GM18868 (cell line): ENCODE measurements around the gene RNF31.

Source experiments
- ATAC-seq: cut with Tn5 transposase; IDR thresholded peaks from one replicate; pipeline ENCODE4 v1.9.1; 2021; ENCODE audit warnings: mild to moderate bottlenecking, moderate library complexity; ENCODE audit not compliant: unreplicated experiment

The RNF31 gene

GRCh38 chr14:24137529-24138395 is 9.5 kb upstream of the RNF31 start:
- no peak for ATAC-seq

GRCh38 chr14:24138396-24139271 is 8.7 kb upstream of the RNF31 start:
- ATAC-seq: no peak

- ATAC-seq: no peak
Measured at GRCh38 chr14:24139272-24139934, 7.9 kb upstream of the RNF31 start.

DNA sequence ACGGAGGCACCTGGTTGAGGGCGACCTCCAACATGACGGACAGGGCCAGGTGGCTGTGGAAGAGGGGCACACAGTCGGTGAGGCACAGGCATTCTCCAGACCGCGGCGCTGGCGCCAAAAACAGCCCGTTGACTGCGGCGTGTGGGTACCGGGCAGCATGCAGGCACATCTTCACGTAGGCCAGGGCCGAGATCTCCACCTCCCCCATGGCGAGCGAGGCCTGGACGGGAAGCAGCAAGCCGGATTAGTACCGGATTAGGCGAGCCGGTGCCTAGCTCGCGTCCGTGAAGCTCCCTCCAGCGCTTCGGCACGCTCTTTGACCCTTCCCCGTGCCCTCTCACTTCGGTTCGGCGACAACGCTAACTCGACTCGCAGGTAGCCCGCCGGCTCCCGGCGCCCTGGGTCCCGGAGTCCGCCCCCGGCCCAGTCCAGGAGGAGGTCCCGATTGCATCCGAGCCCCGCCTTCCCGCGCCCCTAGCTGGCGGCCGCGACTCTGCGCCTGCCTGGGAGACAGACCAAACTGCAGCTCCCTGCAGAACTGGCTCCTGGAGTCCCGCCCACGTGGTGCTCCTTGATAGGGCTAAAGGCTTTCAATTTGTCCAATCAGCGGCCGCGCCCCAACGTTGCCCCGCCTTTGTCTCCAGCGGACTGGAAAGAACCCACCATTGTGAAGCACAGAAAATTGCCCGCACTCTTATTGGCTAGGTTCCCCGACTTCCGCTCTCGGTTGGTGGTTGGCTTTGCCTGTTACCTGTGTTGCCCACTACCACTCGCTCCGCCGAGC is 6.0 kb upstream of the RNF31 start, which contains the start of gene EMC9:
EMC9 (minus strand) TSS at position 495 of the 784 bp plus-strand sequence; CDS start at position 208, 287 bp downstream.
- ATAC-seq: peak; percentile 88

- no peak for ATAC-seq
Measured at GRCh38 chr14:24143511-24143910, 3.8 kb upstream of the RNF31 start.

- ATAC-seq: no peak
Measured at GRCh38 chr14:24144451-24144850, 2.8 kb upstream of the RNF31 start.

DNA sequence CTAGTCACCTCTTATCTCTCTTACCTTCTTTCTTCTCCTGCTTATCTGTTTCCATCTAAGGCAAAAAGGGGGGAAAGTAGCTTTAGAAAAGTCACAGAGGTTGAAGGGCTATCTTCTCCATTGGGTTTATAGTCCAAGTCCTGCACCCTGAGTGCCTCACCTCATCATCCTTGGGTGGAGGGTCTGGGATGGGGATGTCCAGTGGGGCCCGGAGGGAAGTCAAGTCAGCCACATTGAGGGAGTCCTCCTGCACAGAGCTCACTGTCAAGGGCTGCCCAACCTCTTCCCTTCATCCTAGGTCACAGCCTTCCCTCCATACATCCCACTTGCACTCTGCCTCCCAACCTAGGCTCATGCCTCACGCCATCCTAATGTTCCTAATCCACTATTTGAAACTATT is 2.1 kb upstream of the RNF31 start:
- no peak for ATAC-seq

- no peak for ATAC-seq
Measured at GRCh38 chr14:24145690-24146452, 1.4 kb upstream of the RNF31 start.

GRCh38 chr14:24146453-24146977 is 783 bp upstream of the RNF31 start, which contains the start of gene PSME2:
PSME2 (minus strand) TSS chr14:24146610; CDS start chr14:24146581, 29 bp downstream.
- ATAC-seq: peak; percentile 63

DNA sequence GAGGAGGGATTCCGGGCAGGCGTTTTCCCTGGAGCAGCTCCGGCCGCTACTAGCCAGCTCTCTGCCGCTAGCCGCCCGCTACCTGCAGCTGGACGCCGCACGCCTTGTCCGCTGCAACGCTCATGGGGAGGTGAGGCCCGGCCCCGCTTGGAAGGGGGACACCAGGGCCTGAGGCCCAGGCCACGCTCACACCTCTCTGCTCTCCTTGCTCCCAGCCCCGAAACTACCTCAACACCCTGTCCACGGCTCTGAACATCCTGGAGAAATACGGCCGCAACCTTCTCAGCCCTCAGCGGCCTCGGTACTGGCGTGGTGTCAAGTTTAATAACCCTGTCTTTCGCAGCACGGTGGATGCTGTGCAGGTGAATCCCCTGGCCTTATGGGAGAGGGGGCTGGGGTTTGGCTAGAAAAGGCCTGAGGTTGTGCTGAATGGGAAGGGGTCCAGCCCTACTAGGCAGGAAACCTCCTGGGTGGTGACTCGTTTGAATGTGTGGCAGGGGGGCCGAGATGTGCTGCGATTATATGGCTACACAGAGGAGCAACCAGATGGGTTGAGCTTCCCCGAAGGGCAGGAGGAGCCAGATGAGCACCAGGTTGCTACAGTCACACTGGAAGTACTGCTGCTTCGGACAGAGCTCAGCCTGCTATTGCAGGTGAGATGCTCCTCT is 597 bp downstream of the RNF31 start:
- ATAC-seq: no peak

DNA sequence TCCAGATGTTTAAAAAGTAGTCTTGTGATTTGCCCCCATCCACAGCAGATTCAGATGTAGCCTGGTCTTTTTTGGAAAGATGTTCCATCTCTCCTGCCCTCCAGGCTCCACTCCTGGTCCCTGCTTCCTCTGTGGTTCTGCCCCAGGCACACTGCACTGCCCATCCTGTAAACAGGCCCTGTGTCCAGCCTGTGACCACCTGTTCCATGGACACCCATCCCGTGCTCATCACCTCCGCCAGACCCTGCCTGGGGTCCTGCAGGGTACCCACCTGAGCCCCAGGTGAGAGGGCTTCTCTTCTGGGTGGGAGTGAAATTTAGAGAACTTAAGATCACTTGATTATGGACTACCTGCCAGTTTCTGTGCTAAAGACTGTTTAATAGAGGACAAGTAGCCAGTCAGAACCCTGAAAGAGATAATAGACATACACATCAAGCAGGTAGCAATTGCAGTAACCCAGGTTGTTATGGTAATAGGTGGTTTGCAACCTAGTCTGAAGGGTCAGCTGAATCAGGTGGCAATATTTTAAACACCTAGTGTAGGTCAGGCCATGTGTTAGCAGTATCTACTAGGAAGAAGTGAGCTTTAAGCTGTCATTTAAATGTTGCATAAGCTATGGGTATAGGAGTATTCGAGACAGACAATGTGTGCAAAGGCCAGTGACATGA is 2.1 kb downstream of the RNF31 start:
- no peak for ATAC-seq

- no peak for ATAC-seq
Measured at GRCh38 chr14:24150061-24150460, 2.8 kb downstream of the RNF31 start.

- no peak for ATAC-seq
Measured at GRCh38 chr14:24150567-24150966, 3.3 kb downstream of the RNF31 start.

DNA sequence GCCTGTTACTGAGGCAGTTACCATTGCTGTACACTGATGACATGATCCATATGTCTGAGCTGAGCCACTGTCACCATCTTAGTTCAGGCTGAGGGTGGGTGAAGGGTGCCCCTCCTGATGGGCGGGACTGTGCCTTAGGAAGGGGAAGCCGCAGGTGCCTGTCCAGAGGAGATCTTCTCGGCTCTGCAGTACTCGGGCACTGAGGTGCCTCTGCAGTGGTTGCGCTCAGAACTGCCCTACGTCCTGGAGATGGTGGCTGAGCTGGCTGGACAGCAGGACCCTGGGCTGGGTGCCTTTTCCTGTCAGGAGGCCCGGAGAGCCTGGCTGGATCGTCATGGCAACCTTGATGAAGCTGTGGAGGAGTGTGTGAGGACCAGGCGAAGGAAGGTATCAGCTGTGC is 3.7 kb downstream of the RNF31 start:
- no peak for ATAC-seq

- no peak for ATAC-seq
Measured at GRCh38 chr14:24151404-24152080, 4.2 kb downstream of the RNF31 start.

DNA sequence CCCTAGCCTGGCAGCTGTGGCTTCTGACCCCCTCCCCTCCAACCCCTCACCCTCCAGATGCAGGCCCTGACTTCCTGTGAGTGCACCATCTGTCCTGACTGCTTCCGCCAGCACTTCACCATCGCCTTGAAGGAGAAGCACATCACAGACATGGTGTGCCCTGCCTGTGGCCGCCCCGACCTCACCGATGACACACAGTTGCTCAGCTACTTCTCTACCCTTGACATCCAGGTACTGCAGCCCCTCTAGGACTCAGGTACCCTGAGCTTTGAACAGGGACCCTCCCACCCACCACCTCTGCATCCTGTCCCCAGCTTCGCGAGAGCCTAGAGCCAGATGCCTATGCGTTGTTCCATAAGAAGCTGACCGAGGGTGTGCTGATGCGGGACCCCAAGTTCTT is 7.8 kb downstream of the RNF31 start:
- ATAC-seq: no peak

DNA sequence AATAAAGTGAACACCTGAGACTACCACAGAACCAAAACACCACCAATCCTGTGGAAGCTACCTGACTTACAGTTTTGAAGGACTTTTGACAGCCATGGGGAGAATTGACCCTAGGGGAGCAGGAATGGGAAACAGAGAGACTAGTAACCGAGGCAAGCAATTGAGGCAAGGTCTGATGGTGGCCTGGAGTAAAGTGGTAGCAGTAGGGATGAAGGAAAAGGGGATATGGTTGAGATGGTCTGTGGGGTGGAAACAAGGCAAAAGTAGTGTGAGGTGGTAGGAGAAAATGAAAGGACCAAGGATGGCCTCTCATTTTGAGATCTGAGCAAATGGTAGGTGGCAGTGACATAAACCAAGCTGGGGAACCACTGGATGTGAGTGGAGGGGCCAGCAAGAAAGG is 9.5 kb downstream of the RNF31 start:
- ATAC-seq: no peak

GRCh38 chr14:24157331-24157730 is 10.0 kb downstream of the RNF31 start:
- ATAC-seq: no peak
